SIG-M5 (cell line): ENCODE results near the gene DEFB118.
"Not testable (repeated sequence)": the region's sequence is repeated elsewhere in the genome, so short reads cannot be mapped to it uniquely, and the experiment has no call there.

Experiments used
- DNase-seq: peaks from one replicate; lab custom pipeline; 2025; lab: John Stamatoyannopoulos, UW

The DEFB118 gene

GRCh38 chr20:31368301-31368700 is at the start of gene DEFB118:
TSS of gene DEFB118 (plus strand) at chr20:31368601. CDS start at chr20:31368651, 50 bp downstream.
- no peak for DNase-seq

GRCh38 chr20:31322504-31322903 is 45.9 kb upstream of the DEFB118 start:
- no peak for DNase-seq

- no peak for DNase-seq
Observed at GRCh38 chr20:31330893-31331292, 37.5 kb upstream of the DEFB118 start.

GRCh38 chr20:31341470-31341869 is 26.9 kb upstream of the DEFB118 start:
- no peak for DNase-seq

GRCh38 chr20:31355981-31356380 is 12.4 kb upstream of the DEFB118 start:
- DNase-seq = no peak

GRCh38 chr20:31363295-31363694 is 5.1 kb upstream of the DEFB118 start:
- DNase-seq = no peak

GRCh38 chr20:31364272-31364671 is 4.1 kb upstream of the DEFB118 start:
- DNase-seq = not testable (repeated sequence)

- DNase-seq = no peak
Observed at GRCh38 chr20:31374346-31374745, 5.9 kb downstream of the DEFB118 start.

GRCh38 chr20:31390490-31390889 is 22.1 kb downstream of the DEFB118 start, which contains the start of gene DEFB119:
TSS of gene DEFB119 (minus strand) at chr20:31390590. CDS start at chr20:31390483, 107 bp downstream.
- DNase-seq = no peak

GRCh38 chr20:31392836-31393235 is 24.4 kb downstream of the DEFB118 start:
- no peak for DNase-seq

GRCh38 chr20:31394900-31395299 is 26.5 kb downstream of the DEFB118 start:
- DNase-seq = no peak

- no peak for DNase-seq
Observed at GRCh38 chr20:31403886-31404285, 35.5 kb downstream of the DEFB118 start.

- DNase-seq = no peak
Observed at GRCh38 chr20:31406115-31406514, 37.7 kb downstream of the DEFB118 start, which contains the start of gene DEFB121. TSS of gene DEFB121 (minus strand) at chr20:31406215. CDS start at chr20:31406152, 63 bp downstream.

GRCh38 chr20:31410011-31410410 is 41.6 kb downstream of the DEFB118 start:
- no peak for DNase-seq

- DNase-seq = no peak
Observed at GRCh38 chr20:31414381-31414780, 46.0 kb downstream of the DEFB118 start.

GRCh38 chr20:31415653-31416052 is 47.3 kb downstream of the DEFB118 start:
- no peak for DNase-seq

- DNase-seq = no peak
Observed at GRCh38 chr20:31418307-31418706, 49.9 kb downstream of the DEFB118 start.
